Caco-2 (cell line): Measurements from ENCODE around the gene SYAP1. TPM values are rescaled to one million over a fixed set of nuclear protein-coding genes. Genes with fewer than 3 reads are reported as not detected.

Source experiments
- BruUV-seq: library from RNA; stranded (reverse); fragments of 400-500 nt; replicated peaks from 2 replicates; lab custom pipeline; 2021; lab: Mats Ljungman, UMichigan
- CTCF ChIA-PET: fragments of 300-600 bp; sonication (Branson Sonifier 250); formaldehyde crosslinking; loops from one replicate; lab custom pipeline; 2022; ENCODE audit warnings: antibody characterized with exemption; lab: Charles Lee
- POLR2A ChIA-PET: fragments of 300-600 bp; sonication (Branson Sonifier 250); formaldehyde crosslinking; loops from one replicate; lab custom pipeline; 2022; ENCODE audit warnings: antibody characterized with exemption; lab: Charles Lee
- DNase-seq, 2 experiments: peaks; one replicate each; pipeline versions ENCODE4 v3.0.0 to v3.0.0-alpha.2; 2020 to 2022
- H3K27me3 ChIP-seq: replicated peaks from 2 replicates; pipeline ENCODE4 v1.6.0; 2011; ENCODE audit warnings: low read length; ENCODE audit not compliant: control insufficient read depth, insufficient read depth
- H3K36me3 ChIP-seq: 2 replicates; pipeline ENCODE4 v1.5.1; 2011; ENCODE audit warnings: low read length; ENCODE audit not compliant: control insufficient read depth, insufficient read depth
- H3K4me1 ChIP-seq: fragments of 250-450 bp; sonication (Bioruptor Pico); 2 replicates; pipeline ENCODE4 v1.5.1; 2020; ENCODE audit warnings: mild to moderate bottlenecking
- H3K4me3 ChIP-seq: 2 replicates; pipeline ENCODE4 v1.5.1; 2011; ENCODE audit warnings: low read depth, mild to moderate bottlenecking, control low read depth, low read length
- H3K9me3 ChIP-seq: fragments of 250-450 bp; sonication (Bioruptor Pico); 2 replicates; pipeline ENCODE4 v1.5.1; 2020; ENCODE audit warnings: mild to moderate bottlenecking, moderate library complexity
- H3K27ac Mint-ChIP-seq: one replicate; pipeline ENCODE4 v1.8.0; 2022; ENCODE audit warnings: mixed read lengths; ENCODE audit not compliant: unreplicated experiment
- H3K27me3 Mint-ChIP-seq: one replicate; pipeline ENCODE4 v1.8.0; 2022; ENCODE audit warnings: mixed read lengths; ENCODE audit not compliant: insufficient read depth, unreplicated experiment
- H3K36me3 Mint-ChIP-seq: one replicate; pipeline ENCODE4 v1.8.0; 2022; ENCODE audit warnings: mild to moderate bottlenecking, mixed read lengths; ENCODE audit not compliant: insufficient read depth, unreplicated experiment
- H3K4me1 Mint-ChIP-seq: one replicate; pipeline ENCODE4 v1.8.0; 2022; ENCODE audit warnings: low read depth, mixed read lengths; ENCODE audit not compliant: unreplicated experiment
- H3K4me3 Mint-ChIP-seq: one replicate; pipeline ENCODE4 v1.8.0; 2022; ENCODE audit warnings: mild to moderate bottlenecking, moderate library complexity, mixed read lengths; ENCODE audit not compliant: unreplicated experiment
- H3K9me3 Mint-ChIP-seq: one replicate; pipeline ENCODE4 v1.8.0; 2022; ENCODE audit warnings: mixed read lengths; ENCODE audit not compliant: unreplicated experiment
- intact Hi-C: fragments of 100-400 bp; cut with micrococcal nuclease; formaldehyde crosslinking; loops from one replicate; pipeline ENCODE4 v1.10.0; 2022; ENCODE audit not compliant: unreplicated experiment
- total RNA-seq: library from RNA; stranded (reverse); gene quantifications from 2 replicates; pipeline ENCODE4 v1.2.3, GENCODE V29; 2022
- TF ChIP-seq, protein P1 (sequence below), 2 experiments: fragments of 200-600 bp in 1 of 2; IDR thresholded peaks; 1 replicate in 1 of 2; 2 replicates in 1 of 2; pipeline versions ENCODE4 v1.5.1 to v1.8.0; 2011 to 2022; ENCODE audit warnings: antibody characterized with exemption in 1 of 2, control low read depth in 1 of 2, inconsistent platforms in 1 of 2, low read depth in 1 of 2, low read length in 1 of 2, mild to moderate bottlenecking in 1 of 2, moderate library complexity in 1 of 2; ENCODE audit not compliant: insufficient read depth in 1 of 2, severe bottlenecking in 1 of 2, unreplicated experiment in 1 of 2

The SYAP1 gene
- total RNA-seq, 1 experiment from 2014 or later = 32.8 TPM

DNA sequence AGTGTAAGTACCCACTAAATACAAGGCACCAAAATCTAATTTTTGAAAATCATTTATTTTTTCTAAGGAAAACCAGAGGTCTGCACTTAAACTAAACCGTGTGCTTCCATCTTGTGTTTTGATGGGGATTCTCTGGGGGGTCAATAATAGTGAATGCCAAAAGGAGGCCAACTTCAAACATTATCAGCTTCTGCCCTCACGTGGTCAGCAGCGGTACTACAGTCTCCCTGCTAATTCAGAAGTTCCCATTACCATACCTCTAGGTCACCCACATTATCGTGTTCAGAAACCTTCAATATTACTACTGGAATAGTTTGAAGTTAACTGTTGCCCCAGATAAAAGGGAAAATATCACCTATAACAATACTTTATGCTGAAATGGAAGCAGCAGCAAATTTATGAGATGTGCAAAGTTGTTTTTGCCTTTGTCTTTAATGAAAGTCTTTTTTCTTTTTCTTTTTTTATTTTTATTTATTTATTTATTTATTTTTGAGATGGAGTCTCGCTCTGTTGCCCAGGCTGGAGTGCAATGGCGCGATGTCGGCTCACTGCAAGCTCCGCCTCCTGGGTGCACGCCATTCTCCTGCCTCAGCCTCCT lies 24.2 kb upstream of the SYAP1 start:
- Mint-ChIP-seq H3K36me3 (peaks cover 32% of the 10 kb centered on the region), H3K27ac (no peak overlapping the region), H3K4me1 (no peaks in the 10 kb centered on the region), H3K4me3 (no peak overlapping the region), H3K27me3 (no peaks in the 10 kb centered on the region), H3K9me3 (no peaks in the 10 kb centered on the region)
- Histone ChIP-seq H3K4me1 (no peaks in the 10 kb centered on the region), H3K9me3 (no peaks in the 10 kb centered on the region), H3K36me3 (no peaks in the 10 kb centered on the region; the same call in 1 of the 2 replicates), H3K4me3 (no peak overlapping the region), H3K27me3 (no peaks in the 10 kb centered on the region)
- TF ChIP-seq, protein P1, sequence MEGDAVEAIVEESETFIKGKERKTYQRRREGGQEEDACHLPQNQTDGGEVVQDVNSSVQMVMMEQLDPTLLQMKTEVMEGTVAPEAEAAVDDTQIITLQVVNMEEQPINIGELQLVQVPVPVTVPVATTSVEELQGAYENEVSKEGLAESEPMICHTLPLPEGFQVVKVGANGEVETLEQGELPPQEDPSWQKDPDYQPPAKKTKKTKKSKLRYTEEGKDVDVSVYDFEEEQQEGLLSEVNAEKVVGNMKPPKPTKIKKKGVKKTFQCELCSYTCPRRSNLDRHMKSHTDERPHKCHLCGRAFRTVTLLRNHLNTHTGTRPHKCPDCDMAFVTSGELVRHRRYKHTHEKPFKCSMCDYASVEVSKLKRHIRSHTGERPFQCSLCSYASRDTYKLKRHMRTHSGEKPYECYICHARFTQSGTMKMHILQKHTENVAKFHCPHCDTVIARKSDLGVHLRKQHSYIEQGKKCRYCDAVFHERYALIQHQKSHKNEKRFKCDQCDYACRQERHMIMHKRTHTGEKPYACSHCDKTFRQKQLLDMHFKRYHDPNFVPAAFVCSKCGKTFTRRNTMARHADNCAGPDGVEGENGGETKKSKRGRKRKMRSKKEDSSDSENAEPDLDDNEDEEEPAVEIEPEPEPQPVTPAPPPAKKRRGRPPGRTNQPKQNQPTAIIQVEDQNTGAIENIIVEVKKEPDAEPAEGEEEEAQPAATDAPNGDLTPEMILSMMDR (IDR thresholded peaks at IDR 0.05; ENCODE audit: insufficient read depth in 1 of 2, low read depth in 1 of 2, low read length in 1 of 2, severe bottlenecking in 1 of 2, unreplicated experiment in 1 of 2) = peak; percentile 64 to 66
- peak; percentile 45 to 57 for DNase-seq
- POLR2A ChIA-PET = no interaction called here
- no TSS peak for BruUV-seq
- intact Hi-C loops = loop anchor here (10.0 kb wide), 1 partner anchor 570 kb away; the partner anchor contains the start of gene GRPR
- CTCF ChIA-PET = no interaction called here

DNA sequence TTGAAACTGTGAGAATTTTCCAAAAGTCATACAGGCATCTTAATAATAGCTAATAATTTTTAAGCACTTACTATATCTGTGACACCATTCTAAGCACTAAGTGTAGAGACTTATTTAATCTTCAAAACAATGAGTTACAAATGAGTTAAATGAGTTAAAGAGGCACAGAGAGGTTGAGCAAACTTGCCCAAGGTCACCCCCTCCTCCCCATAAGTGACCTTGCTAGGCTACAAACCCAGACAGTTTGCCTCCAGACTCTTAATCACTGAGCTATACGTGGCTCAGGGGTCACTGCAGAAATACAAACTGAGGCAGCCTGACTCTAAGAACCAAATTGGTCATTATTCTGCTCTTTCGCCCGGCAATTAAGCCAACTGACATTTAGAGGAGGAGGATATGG lies 22.5 kb upstream of the SYAP1 start:
- no peaks in the 10 kb centered on the region for H3K9me3 Mint-ChIP-seq
- H3K4me3 Mint-ChIP-seq = no peak overlapping the region
- H3K27me3 Mint-ChIP-seq = no peaks in the 10 kb centered on the region
- H3K4me3 ChIP-seq = no peak overlapping the region
- no peaks in the 10 kb centered on the region for H3K4me1 ChIP-seq
- no peaks in the 10 kb centered on the region; the same call in 1 of the 2 replicates for H3K36me3 ChIP-seq
- no peaks in the 10 kb centered on the region for H3K4me1 Mint-ChIP-seq
- H3K36me3 Mint-ChIP-seq = peaks cover 31% of the 10 kb centered on the region
- CTCF ChIA-PET = no interaction called here
- no peak for DNase-seq
- no peaks in the 10 kb centered on the region for H3K9me3 ChIP-seq
- H3K27ac Mint-ChIP-seq = no peak overlapping the region
- TF ChIP-seq, protein P1 (IDR thresholded peaks at IDR 0.05; ENCODE audit: insufficient read depth in 1 of 2, low read depth in 1 of 2, low read length in 1 of 2, severe bottlenecking in 1 of 2, unreplicated experiment in 1 of 2) = no peak
- H3K27me3 ChIP-seq = no peaks in the 10 kb centered on the region
- BruUV-seq = no TSS peak
- intact Hi-C loops = loop anchor here (10.0 kb wide), 1 partner anchor 572 kb away; the partner anchor contains the start of gene GRPR
- POLR2A ChIA-PET = no interaction called here

DNA sequence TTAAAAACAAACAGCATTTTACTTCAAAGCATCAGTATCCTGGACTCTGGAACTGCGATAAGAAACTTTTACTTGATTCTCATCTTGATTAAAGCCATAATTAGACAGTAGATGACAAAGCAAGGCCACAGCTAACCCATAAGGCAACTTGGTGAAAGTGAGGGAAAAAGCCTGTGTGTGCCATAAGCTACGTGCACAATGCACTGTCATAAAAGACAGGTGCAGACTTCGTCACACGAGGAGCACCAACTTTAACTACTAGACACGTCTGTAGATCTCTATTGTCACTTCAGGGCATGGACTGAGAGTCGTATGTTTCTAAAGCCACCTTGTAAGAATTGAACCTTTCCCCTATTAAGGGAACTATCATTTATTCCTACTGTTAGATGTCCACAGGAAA lies 20.0 kb upstream of the SYAP1 start:
- Mint-ChIP-seq H3K4me3 (no peak overlapping the region), H3K27ac (no peak overlapping the region), H3K36me3 (peaks cover 26% of the 10 kb centered on the region), H3K27me3 (no peaks in the 10 kb centered on the region), H3K4me1 (no peaks in the 10 kb centered on the region), H3K9me3 (no peaks in the 10 kb centered on the region)
- TF ChIP-seq, protein P1 (IDR thresholded peaks at IDR 0.05; ENCODE audit: insufficient read depth in 1 of 2, low read depth in 1 of 2, low read length in 1 of 2, severe bottlenecking in 1 of 2, unreplicated experiment in 1 of 2) = no peak
- no peak overlapping the region for H3K4me3 ChIP-seq
- intact Hi-C loops = loop anchor here (10.0 kb wide), 1 partner anchor 575 kb away; the partner anchor contains the start of gene GRPR
- no peaks in the 10 kb centered on the region for H3K4me1 ChIP-seq
- ChIA-PET POLR2A (interaction anchor here (1.0 kb wide), 1 partner anchor 20 kb away, joined by 3 read pairs; no protein-coding TSS in a partner anchor), CTCF (no interaction called here)
- no peaks in the 10 kb centered on the region for H3K9me3 ChIP-seq
- no TSS peak for BruUV-seq
- H3K36me3 ChIP-seq = no peaks in the 10 kb centered on the region
- DNase-seq = no peak
- no peaks in the 10 kb centered on the region for H3K27me3 ChIP-seq
